ENCODE measurements around the gene RTN3. TPM values are rescaled to one million over a fixed set of nuclear protein-coding genes. Genes with fewer than 3 reads are reported as not detected.

Gene RTN3
- total RNA-seq, 1 experiment from 2014 or later, result 79.0 TPM

Other genes with a start within 250 kb of the RTN3 start
- not detected in 2 replicates for gene PLAAT5, start 190.3 kb upstream of the RTN3 start, total RNA-seq (2014; rRNA removed; shearing (Covaris generic))
- not detected in 2 replicates for gene LGALS12, start 175.4 kb upstream of the RTN3 start, total RNA-seq (2014; rRNA removed; shearing (Covaris generic))
- 11.9 and 22.4 TPM in 2 replicates for gene PLAAT4, start 144.7 kb upstream of the RTN3 start, total RNA-seq (2014; rRNA removed; shearing (Covaris generic))
- 0.28 TPM in 1 of 2 replicates, not detected in the other for gene PLAAT2, start 118.1 kb upstream of the RTN3 start, total RNA-seq (2014; rRNA removed; shearing (Covaris generic))
- 45.4 and 60.1 TPM in 2 replicates for gene PLAAT3, start 67.1 kb upstream of the RTN3 start, total RNA-seq (2014; rRNA removed; shearing (Covaris generic))
- gene ATL3, start 10.1 kb upstream of the RTN3 start, total RNA-seq (2014; rRNA removed; shearing (Covaris generic)), result 111 and 121 TPM in 2 replicates
- 6.2 and 8.5 TPM in 2 replicates for gene ZFTA, start 87.3 kb downstream of the RTN3 start, total RNA-seq (2014; rRNA removed; shearing (Covaris generic))
- gene SPINDOC, start 132.0 kb downstream of the RTN3 start, total RNA-seq (2014; rRNA removed; shearing (Covaris generic)), result 23.0 and 40.1 TPM in 2 replicates
- 14.8 TPM in 2 replicates for gene MARK2, start 157.6 kb downstream of the RTN3 start, total RNA-seq (2014; rRNA removed; shearing (Covaris generic))
- gene RCOR2, start 235.7 kb downstream of the RTN3 start, total RNA-seq (2014; rRNA removed; shearing (Covaris generic)), result 0.05 and 0.14 TPM in 2 replicates